DOHH2 (cell line): ENCODE results near the gene PTPN3.

Source experiments
- CTCF ChIP-seq: fragments of 200-600 bp; sonication (generic); IDR thresholded peaks from one replicate; pipeline ENCODE4 v1.5.1; 2014; ENCODE audit warnings: antibody characterized with exemption, mild to moderate bottlenecking, low read depth, low read length; ENCODE audit not compliant: poor library complexity, severe bottlenecking
- EZH2phosphoT487 ChIP-seq: fragments of 200-600 bp; sonication (generic); IDR thresholded peaks from 2 replicates; pipeline ENCODE4 v1.6.1; 2017; ENCODE audit warnings: borderline replicate concordance, mild to moderate bottlenecking, antibody characterized with exemption, low read length, moderate library complexity, mixed read lengths

DNA sequence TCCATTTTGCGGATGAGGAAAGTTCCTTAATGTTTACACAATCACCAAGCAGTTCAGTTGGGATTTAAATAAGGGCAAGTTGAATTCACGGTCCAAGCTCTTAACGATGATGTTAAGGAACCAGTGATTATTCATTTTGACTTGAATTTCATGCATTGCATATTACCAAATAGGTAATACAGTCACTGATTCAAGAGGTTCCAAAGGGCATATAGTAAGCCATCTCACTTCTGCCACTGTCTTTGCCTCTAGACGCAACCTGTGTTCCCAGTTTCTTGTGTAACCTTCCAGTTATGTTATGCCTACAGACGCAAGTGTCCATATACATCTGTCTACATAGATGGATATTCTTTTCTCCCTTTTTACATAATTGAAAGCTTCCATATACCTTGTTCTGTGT, 137.3 kb downstream of the PTPN3 start:
- TF ChIP-seq CTCF (no peak), EZH2phosphoT487 (no peak)
